COR-L47 (cell line): Measurements from ENCODE around the gene INTS14.
A peak's percentile ranks its signal among the peaks of the same experiment; 100 is the strongest.
"Not testable (repeated sequence)": the region's sequence is repeated elsewhere in the genome, so short reads cannot be mapped to it uniquely, and the experiment has no call there.

ENCODE experiments used
- DNase-seq: peaks from one replicate; lab custom pipeline; 2025; lab: John Stamatoyannopoulos, UW

INTS14 gene

DNA sequence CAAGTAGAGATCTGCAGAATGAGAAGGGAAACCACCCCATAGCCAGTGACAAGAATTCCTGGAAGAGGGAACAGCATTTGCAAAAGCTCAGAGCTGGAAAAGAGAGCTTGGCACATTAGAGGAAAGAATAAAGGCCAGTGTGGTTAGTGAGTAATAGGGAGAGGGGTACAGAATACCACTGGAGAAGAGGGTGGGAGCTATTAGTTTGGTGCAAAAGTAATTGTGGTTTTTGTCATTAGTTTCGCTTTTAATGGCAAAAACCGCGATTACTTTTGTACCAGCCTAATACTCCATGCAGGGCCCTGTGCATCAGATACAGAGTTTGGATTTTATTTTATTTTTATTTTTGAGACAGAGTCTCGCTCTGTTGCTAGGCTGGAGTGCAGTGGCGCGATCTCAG is 20.6 kb upstream of the INTS14 start:
- DNase-seq = no peak

DNA sequence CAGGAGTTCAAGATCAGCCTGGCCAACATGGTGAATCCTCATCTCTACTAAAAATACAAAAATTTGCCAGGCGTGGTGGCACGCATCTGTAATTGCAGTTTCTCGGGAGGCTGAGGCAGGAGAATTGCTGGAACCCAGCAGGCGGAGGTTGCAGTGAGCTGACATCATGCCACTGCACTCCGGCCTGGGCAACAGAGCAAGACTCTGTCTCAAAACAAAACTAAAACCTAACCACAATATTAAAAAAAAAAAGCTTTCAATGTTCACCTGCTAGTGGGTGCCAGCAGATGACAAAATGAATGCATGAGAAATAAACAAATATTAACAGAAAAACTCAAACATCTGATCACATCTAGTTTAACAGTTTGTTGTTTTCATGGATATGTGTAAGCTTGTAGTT is 19.8 kb upstream of the INTS14 start:
- DNase-seq = no peak

DNA sequence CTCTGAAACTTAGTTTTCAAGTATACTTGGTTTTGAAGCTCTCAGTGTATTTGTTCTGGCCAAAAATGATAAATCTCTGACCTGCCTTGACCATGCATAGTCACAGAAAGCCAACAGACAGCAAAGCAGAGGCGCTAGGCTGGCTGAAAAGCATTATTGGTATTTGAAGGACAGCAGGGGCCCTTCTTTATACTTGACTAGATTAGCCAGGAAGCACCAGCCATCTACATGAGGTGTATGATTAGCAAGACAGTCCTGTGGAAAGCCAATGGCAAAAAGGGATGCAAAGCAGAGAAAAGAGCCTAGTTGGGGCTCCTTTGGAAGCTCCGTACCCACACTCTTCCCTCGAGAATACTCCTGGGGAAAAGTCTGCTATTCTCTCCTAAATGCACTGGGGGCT is 18.6 kb upstream of the INTS14 start:
- no peak for DNase-seq

DNA sequence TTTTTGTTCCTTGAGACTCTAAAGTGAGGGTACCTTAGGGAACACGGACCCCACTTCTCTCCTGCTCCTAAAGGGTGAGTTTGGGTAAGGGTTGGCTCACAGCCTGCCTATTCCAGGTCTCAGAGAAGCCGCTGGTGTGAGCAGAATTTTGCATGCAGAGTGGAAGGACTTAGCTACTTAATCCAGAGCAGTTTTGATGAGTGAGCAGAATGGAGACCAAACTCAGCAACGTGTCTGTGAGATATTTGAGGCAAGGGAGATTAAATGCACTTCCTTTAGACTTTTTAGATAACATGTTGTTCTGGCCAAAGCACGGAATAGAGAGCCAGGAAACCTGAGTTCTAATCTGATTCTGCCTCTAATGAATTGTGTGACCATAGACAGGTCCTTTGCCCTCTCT is 15.9 kb upstream of the INTS14 start:
- no peak for DNase-seq

DNA sequence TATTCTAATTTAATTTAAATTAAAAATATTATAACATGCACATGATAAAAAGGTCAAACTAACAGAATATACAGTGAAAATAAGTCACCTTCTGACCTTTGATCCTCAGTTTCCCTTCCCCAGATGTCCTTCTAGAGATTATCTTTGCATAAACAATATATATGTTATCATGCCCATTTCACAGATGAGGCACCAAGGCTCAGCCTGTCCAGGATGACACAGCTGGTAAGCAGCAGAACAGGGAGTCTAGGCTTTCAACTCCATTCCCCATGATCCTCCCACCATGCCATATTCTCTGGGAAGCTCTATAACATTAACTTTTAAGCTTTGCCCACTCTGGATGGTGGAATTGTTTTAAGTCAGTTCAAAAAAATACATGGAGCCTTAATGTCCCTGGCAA is 12.2 kb upstream of the INTS14 start:
- DNase-seq = no peak

DNA sequence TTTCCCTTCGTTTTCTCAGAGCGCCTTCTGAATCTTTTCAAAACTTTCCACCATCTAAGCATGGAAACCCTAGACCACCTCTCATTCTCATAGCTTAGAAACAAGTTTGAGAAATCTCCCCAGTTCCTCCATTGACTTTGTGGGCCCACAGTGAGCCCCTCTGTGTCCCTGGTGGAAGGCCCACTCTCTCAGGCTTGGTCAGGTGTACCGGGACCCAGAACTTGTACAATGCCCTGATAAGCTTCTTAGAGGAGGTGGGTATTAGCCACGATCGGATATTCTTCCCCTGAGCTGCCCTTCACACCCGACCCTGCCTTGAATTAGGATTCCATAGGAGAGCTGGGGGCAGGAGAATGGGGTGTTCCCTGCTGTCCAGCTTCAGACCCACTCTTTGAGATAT is 10.7 kb upstream of the INTS14 start, which contains the start of gene SLC24A1:
Gene SLC24A1 (plus strand): TSS at position 301 of the 400 bp plus-strand sequence. CDS start 2,143 bp downstream, outside the sequence.
- no peak for DNase-seq

DNA sequence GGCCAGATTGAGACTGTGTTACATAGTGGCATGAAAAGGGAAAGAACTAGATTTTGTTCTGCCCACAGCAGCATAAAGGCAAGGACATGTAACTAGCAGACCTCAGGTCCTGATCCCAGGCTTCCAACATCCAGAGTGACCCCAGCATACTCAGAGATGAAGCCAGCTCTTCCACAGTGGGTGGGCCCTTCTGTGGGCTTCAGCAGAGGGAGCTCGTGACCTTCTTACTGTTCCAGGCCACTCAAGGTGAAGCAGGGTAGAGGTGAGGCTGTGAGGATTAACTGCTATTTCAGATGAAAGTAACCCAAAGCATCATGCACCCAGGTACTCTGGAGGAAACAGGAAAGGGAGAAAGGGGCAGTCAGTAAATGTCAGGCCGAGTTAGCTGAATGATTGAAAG is 9.9 kb upstream of the INTS14 start:
- no peak for DNase-seq

DNA sequence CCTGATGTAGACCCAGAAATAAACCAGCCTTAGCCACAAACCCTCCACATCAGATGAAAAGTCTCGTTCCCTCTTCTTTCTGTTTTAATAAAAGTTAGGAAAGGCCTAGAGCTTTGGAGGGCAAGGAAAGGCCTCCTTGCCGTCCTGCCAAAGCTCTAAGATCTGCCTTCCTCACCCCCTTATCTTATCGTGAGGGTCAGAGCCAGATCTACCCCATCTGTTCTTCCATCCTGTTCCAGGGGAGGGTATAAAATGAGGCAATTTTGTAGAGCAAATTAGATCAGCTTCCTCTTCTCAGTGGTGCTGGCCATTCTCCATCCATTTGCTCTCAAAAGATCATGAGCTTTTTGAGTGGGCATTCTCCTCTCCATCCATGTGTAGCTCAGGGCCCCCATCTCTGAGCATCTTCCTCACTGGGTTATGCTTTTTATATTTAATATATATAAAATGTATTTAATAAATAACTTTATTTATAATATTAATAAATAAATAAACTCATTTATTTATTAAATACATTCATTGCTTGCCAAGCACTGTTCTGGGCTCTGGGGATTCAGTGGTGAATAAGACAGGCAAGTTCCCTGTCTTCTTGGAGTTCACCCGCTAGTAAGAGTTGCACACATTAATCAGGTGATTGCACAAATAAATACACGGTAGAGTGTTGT is 8.8 kb upstream of the INTS14 start:
- DNase-seq = no peak

DNA sequence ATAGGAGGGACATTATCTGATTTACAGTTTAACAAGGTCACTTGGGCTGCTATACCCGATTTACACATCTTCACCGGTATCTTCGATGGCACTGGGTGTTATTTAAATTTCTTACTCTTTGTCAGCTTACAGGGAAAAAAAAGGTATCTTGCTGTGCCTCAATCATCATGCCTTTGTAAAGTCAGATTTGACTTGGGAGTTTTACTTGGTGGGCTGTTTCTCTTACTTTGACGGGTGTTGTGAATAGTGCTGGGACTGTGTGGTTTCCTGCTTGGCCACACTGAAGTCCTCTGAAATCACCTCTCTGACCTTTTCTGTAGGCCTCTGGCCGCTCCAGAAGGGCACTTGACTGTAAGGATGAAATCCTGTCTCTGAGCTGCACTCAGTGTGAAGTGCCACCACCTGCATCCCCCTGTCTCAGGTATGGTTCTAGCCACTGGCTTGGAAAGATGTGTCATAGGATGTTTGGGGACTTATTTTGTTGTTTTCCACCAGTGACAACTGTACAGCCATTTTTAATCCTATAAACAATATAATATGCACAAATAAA is 7.7 kb upstream of the INTS14 start:
- no peak for DNase-seq

DNA sequence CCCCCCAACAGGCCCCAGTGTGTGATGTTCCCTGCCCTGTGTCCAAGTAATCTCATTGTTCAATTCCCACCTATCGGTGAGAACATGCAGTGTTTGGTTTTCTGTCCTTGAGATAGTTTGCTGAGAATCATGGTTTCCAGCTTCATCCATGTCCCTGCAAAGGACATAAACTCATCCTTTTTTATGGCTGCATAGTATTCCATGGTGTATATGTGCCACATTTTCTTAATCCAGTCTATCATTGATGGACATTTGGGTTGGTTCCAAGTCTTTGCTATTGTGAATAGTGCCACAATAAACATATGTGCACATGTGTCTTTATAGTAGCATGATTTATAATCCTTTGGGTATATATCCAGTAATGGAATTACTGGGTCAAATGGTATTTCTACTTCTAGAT is 5.0 kb upstream of the INTS14 start:
- DNase-seq = not testable (repeated sequence)

DNA sequence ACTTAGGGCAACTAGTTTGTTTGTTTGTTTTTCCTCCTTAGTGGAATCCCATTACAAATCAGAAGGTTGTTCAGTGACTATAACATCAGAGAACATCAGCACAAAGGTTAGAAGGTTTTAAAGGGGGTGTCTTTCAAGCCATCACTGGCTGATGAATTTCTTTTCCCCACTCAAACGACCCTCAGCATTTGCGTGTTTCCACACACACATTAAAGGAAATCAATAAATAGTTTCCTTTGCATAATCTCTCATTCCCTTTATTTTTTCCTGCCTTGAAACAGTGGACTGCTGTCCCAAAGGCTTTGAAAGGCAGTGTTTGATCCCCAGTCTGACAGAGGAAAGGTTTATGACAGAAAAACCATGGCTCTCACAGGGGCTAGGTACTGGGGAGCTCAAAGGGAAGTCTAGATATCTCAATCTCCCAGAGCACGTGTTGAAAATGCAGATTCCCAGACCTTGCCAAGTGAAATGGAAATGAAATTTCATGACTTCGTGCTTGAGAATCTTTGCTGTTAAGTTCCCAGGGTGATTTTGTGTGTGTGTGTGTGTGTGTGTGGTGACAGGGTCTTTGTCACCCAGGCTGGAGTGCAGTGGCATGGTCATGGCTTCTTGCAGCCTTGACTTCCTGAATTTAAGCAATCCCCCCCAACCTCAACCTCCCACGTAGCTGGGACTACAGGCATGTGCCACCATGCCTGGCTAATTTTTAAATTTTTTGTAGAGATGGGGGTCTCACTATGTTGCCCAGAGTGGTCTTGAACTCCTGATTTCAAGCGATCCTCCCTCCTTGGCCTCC is 2.2 kb upstream of the INTS14 start:
- no peak for DNase-seq

DNA sequence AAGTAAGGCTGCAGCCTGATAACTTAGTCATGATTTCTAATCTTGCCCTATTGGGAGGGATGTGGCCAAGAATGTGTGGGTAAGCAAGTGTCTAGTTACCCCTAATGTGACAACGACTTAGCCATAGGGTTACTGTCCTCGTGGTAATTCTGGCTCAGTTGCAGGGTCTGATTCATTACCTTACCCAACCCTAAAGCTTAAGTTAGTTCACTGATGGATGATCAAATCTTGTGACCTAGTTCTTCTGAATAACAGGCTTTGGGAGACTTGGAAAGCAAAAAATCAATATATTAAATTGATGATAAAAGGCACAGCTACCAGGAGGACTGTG is 1.6 kb upstream of the INTS14 start:
- DNase-seq = no peak

DNA sequence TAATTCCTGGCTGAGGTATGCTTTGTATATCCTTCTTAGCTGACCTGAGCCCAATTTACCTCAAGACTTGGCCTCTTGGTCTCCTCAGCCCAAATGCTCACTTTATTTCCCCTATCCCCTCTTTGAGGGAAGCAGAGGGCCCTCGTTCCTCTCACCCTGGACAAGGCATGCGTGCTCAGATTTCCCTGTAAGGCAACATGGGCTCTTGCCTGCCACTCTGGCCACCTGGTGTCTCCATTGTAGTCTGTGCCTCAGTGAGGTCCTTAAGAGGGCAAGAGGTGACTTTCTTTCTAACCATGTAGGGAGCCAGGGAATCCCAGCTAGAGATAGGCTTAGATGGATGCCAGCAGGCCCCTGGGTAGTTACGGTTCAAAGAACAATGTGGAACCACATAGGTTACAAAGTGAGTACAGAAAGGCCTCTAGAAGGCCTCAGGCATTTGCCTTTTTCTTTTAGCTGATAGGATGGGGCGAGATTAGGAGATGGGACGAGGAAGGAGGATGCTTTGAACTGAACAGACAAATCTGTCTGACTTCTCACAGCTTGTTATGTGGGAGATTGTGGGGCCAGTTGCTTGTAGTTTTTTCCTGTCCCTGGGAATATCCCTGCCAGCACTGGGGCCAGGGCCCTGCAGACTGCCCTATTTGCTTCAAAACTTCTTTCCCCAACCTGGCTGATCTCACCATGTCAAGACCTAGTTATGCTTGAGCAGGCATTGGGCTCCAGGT is 1.1 kb upstream of the INTS14 start:
- no peak for DNase-seq

DNA sequence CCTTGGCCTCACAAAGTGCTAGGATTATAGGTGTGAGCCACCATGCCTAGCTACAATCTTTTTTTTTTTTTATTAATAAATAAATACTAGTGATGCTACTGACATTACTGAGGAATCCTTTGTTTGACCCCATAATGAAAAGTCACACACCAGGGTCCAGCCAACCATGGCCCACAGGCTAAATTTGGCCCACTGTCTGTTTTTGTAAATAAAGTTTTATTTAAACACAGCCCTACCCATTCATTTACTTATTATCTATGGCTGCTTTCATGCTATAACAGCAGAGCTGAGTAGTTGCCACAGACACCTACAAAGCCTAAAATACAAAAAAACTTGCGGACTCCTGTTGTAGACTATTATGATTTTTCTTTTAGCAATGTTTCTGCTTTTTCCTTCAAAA is 7.4 kb downstream of the INTS14 start:
- DNase-seq = no peak

DNA sequence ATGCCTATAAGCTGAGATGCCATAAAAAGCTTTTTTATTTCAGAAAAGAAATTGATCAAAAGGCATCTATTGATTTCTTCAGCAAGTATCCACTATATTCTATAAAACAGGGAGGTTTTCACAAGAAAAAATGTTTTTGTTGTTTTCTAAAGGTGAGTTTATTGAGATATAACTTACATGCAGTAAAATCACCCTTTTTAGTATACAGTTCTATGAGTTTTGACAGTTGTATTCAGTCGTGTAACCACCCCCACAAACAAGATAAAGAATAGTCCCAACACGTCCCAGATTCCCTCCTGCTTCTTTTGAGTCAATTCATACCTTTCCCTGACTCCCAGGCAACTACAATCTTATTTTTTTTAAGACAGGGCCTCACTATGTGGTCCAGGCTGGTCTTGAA is 7.8 kb downstream of the INTS14 start:
- no peak for DNase-seq

DNA sequence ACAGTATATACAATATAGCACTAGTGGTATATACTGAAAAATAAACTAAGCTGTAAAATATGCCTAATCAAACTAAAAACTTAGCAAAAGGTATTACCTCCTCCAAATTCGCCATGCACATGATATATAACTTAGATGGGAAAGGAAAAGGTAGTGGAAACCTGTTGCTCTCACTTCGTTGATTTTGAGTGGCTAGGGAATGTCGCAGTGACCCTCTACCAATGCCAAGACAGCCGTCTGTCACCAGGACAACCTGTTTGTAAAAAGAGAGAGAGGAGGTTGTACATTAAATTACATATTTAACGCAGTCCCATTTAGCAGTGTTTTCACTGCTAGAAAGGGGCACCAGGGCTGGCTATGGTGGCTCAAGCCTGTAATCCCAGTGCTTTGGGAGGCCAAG is 11.3 kb downstream of the INTS14 start:
- no peak for DNase-seq

DNA sequence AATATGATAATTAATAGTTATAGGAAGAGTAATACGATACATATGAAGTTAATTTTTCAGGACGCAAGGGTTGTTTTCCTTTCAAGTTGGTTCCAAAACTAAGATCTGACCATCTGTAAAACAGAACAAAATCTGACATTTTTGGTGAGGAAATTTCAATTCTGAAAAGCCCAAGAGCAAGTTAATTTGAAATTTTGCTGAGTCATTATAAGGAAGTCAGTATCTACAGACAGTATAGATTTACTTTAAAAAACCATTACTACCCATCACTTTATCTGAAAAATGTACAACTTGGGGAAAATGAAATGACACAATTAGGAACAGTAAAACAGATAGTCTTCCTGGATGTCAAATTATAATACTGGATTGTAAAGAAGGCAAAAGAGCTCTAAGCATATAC is 12.5 kb downstream of the INTS14 start:
- DNase-seq = no peak

DNA sequence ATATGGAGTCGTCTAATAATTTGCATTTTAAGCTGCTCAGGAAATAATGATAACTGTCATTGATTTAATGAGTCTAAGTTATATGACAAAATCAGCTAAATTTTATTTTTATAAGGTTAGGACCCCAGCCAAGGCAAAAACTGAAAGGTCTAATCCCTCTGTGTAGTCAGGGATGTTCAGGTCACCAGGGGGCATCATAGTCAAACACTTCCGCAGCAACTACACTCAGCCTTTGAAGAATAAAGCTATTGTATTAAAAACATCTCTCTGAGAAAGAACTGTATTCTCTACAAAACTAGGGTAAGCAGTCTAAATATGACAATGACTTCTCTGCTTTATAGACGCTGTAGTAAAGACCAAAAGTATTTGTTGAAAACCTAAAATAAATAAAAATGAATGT is 15.0 kb downstream of the INTS14 start:
- peak; percentile 11 for DNase-seq

DNA sequence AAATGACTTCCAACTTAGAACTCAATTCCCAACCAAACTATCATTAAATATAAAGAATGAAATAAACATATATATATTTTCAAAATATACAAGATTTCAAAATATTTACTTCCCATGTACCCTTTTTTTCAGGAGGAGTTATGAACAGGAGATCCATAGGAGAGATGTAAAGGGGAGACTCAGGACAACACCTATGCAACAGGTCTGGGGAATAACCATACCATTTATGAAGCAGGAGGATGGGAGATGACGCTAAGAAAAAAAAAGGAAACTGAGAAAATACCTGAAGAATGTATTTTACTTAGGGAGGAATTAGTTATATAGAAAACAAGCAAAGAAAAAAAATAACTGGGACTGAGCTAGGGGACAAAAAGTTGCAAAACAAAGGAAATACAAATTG is 23.8 kb downstream of the INTS14 start:
- DNase-seq = no peak

DNA sequence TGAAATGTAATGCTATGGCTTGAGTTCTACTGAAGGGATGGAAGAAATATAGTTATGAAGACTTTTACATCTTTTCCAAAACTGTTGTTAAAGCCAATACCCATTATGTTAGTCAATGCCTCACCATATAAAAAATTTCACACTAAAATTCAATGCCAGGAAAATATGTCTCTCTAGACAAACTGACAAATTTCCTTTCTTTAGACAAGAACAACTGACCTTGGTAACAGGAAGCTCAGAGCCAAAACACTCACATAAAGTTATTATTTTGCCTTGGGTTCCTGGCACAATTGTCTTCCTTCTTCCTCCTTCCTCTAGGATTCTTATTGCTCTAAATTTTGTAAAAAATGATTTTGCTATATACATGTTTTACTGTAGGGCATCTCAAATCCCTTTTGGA is 26.7 kb downstream of the INTS14 start:
- DNase-seq = no peak

DNA sequence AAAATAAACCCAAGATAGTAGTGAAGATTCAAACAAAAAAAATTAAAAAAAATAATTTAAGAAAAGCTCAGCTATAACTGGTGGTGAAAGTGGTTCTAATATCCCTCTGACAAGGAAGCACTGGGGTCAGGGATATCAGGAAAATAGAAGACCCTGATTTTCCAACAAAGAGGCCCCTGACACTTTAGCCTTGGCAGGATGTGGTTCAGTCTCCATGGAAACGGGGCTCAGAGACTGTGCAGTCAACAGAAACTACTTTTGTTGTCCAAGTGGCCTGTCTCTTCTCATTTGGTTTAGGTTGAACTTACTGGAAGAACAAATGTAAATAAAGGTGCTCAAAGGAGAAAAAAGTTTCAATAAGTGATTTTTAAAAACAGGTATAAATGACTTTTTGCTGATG is 27.2 kb downstream of the INTS14 start:
- DNase-seq = no peak

DNA sequence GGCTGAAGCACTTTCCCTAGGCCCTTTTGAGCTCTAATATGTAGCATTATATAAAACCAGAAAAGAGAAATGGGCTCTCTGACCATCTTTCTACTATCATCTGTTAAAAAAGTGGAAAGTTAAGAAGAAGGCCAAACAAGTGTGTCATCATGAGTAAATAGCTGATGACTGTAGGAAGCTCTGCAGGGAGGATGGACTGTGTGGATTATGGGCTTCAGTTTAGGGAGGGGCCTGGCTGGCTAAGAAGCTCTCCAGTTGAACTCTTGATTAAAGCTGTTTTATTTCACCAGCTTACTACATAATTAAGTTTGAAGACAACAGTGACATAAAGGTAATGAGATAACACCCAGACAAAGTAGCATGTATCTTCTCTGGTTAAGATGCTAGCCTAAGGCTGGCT is 30.6 kb downstream of the INTS14 start:
- no peak for DNase-seq

DNA sequence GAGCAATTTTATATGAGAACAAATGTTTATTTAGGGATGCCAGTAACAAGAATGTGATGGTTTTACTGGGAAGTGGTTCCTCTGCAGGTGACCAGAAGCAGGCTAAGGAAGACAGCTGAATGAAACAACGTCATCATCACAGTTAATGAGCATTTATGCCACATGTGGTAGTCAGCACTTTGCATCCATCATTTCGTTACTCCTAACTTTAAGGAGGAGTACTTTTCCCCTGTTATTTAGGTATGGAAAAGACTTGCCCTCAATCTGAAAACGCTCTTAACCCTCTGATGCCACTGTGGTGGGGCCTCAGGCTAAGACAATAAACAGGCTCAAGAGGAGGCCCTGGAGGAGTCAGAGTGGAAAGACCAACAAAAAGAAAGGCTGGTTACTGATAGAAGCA is 31.2 kb downstream of the INTS14 start:
- DNase-seq = no peak
